Midbrain (tissue), 1 donor: ENCODE results near the gene IPPK.
A peak's percentile ranks its signal among the peaks of the same experiment; 100 is the strongest.

ENCODE experiments used
- DNase-seq: peaks from one replicate; lab custom pipeline; 2025; lab: John Stamatoyannopoulos, UW

IPPK gene

DNA sequence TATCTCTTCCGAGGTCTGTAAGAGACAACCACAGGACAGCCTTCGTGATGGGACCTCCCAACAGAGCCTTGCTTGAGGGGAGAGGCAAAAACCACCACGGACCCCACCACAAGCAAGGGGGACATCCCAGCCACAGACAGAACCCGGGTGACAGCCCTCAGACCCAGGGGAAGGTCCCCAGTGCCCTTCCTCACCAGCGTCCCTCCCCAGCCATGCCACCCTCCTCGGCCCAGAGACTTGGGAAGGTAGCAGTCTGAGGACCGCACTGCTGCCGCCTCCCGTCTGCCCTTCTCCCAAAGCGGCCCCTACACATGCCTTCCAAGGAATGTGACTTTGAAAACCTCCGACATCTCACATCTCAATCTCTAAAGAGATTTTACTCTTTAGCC is 13.4 kb downstream of the IPPK start:
- no peak for DNase-seq

DNA sequence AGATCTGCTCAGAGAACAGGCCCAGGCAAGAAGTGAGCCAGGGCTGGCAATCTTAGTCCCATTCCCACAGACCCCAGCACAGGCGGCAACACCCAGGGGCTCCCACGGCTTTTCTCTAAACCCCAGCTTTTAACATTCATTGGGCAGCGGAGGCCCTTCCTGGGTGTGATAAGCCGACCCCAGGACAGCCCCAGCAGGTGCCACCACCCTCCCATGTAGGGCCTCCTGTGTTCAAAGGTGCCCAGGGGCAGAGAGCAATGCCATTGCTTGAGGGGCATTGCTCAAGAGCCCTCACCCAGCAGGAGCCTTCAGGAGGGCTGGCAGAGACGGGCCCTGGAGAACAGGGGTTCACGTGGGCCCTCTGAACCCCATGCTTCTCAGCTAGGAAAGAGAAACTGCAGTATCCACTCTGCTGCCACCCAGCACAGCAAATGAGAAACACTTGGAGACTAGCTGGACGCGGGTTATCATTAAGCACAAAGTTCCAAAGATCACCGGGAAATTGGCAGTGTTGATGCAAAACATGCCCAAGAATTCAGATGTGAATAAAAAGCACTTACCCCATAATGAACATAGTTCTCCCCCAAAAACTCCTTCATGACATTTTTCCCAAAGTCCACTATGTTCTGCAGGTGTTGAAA is 13.9 kb downstream of the IPPK start:
- DNase-seq: no peak

DNA sequence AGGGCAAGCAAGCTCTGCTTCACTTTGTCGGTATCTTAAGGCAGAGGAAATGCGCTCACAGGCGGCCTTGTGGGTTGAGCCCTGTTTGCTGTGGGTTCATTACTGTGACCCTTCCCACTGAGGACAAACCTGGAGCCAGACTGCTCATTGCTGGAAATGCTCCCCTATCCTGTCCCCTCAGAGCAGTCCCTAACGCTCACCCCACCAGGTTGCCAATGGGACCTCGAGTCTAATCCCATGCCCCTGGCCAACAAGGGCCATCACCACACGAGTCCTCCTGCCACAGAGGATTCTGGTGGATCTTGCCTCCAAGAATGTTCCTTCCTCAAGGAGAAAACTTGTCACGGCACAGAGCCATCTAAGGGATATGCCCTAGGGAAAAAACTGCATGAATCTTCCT is 14.6 kb downstream of the IPPK start:
- no peak for DNase-seq

DNA sequence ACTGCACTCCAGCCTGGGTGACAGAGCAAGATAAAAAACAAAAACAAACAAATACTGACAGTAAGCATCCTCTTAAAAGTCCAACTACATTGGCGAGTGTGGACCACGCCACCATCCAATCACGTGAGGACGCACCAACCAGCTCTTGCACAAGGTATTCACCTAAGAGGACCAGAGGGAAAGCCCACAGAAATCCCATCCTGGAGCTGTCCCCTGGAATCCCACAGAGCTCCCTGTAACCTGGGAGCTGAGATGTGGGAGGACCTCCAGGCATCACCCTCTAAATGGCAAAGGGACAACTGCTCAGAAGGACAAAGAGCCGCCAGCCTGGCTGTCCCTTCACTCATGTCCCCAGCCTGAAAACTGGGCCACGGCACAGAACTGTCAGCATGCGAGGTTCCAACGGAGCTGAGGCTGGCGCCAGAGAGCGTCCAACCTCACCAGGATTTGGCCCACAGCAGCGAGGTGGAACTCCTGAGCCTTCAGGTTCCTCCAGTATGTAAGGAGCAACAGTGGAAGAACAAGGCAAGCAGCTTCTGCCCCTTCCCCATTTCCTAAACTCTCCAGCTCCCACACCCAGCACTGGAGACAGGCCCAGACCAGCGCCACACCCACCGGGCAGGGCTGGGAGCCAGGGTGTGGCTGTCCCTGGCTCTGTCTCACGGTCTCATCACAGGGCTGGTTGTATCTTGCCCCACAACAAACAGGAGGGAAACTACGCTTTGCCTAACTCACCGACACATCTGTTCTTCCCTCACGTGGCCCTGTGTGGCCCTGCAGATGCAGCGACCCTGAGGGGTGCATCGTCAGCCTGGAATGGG is 15.2 kb downstream of the IPPK start:
- no peak for DNase-seq

DNA sequence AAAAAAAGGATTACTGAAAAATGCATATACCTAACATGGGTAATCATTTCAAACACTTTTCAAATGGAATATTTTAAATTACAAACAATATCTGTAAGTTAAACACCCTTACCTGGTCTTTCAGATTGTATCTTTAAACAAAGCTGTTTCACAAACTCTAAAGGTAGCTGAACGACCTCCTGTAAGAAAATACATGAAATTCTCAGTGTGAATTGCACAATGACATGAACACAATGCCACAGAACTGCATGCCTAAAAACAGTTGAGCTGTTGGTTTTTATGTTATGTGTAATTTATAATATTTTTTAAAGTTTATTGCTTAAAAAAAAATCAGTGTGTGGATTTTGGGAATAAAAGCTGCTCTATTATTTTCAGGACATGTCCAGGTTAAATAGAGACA is 17.5 kb downstream of the IPPK start:
- no peak for DNase-seq

DNA sequence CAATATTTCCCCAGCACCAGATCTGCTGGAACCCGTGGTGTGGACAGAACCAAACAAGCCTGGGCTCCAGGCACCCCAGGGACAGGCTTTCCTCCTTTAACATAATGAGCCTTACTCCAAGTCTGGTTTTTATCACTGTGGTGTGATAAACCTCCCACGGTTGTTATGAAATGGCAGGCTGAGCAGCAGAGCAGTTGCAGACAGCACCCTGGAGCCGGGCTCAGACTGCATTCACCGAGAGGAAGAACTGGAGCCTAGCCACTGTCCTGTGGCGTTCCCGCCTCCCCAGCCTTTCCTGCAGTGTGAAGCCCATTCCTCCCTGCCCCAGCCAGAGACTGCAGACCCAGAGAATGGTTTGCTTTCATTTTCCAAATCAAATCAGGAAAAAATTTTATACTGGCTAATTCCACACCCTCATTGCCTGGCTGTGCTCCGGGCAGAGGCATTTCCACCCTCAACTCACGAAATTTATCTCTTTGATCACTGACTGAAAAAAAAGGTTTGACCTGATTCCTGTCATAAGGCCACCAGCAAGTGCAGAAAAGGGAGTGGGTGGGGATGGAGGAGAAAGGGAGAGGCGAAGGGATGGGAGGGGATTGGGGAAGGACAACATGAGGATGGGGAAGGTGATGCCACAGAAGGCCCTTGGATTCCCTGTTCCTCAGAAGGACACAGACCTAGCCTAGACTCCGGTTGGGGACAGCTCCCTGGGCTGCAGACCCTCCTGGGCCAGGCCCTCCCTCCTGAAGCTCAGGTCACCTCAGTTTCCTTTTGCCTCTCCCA is 18.9 kb downstream of the IPPK start:
- no peak for DNase-seq

DNA sequence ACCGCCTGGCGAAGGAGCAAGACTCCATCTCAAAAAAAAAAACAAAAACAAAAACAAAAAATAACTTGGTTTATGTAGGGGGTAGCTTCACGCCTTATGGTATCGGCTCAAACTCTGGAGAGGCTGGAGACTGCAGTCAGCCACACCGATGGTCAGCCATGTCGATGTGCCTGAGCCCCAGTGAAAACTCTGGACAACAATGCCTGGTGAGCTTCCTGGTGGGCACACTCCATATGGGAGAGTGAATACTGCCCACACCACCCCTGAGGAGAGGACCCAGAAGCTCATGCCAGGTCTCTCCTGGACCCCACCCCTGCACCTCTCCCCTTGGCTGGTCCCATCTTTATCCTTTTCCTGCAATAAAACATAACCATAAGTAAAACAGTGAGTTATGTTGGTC is 19.6 kb downstream of the IPPK start:
- DNase-seq: no peak

DNA sequence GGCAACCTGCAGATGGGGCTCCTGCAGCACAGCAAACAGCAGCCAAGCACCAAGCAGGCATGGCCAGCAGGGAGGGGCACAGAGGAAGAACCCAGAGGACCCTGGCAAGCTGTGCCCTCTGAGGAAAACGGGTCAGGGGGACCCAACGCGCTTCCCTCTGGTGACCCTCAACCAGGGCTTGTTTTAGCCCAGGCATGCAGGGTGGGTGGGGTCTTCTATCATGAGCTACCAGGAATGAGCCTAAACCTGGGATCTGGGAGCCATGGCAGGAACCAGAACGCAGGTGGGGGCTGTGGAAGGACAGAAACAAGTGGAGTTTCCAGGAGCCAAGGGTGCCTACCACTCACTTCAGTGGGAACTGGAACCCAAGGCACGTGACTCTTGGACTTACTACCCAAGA is 20.9 kb downstream of the IPPK start:
- no peak for DNase-seq

DNA sequence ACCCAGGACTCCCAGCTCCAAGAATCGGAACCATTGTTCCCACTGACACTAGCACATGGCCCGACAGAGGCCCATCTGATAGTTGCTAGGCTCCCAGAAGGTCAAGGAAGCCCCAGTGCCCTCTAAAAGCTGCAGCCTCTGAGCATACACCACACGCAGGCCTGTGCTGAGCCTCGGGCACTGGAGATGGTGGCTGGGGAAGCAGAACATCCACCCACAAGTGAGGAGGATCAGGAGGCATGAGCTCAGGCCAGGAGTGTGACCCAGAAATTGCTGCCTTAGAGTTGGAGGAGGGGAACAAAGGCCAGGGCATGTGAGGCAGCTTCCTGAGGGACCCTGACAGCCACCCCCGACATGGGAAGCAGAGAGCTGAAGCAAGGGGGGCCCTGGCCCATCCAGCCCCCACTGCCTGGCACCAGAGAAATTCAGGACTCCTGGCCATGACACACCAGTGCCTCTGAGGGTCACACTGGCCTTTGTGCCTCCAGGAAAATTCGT is 21.4 kb downstream of the IPPK start:
- no peak for DNase-seq

DNA sequence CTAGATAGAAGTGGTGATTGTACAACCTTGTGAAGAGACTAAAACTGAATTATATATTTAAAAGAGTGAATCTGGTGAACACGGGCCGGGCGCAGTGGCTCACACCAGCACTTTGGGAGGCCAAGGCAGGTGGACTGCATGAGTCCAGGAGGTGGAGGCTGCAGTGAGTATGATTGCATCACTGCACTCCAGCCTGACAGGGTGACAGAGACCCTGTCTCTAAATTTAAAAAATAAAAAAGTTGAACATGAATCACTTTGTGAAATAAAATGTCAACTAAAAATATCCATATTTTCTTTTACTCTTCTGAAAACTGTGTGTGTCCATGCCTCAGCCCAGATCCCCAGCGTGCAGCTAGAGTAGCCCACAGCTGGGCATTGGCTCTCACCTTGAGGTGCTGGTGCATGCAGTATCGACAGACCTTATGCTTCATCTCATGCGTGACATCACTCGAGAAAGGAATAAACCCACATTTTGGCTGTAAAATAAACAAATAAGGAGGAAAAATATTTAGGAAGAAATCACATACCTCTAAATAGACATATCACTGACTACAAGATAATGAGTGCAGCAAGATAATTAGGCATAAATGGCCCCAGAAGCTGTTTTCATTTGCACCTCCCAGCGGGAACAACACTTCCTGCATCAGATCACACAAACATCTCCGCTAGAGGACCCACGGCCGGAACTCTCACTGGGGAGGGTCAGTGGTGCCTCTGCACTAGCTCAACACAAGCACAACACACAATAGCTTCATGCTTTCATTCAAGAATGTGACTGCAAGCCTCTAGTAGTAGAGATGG is 22.1 kb downstream of the IPPK start:
- peak; percentile 16 for DNase-seq

DNA sequence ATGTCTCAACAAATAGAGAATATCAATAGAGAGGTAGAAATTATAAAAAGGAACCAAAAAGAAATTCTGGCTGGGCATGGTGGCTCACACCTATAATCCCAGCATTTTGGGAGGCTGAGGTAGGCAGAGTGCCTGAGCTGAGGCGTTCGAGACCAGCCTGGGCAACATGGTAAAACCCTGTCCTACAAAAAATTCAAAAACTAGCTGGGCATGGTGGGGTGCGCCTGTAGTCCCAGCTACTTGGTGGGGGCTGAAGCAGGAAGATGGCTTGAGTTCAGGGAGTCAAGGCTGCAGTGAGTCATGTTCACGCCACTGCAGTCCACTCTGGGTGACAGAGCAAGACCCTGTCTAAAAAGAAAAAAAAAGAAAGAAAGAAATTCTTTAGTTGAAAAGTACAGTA is 24.9 kb downstream of the IPPK start:
- DNase-seq: no peak

DNA sequence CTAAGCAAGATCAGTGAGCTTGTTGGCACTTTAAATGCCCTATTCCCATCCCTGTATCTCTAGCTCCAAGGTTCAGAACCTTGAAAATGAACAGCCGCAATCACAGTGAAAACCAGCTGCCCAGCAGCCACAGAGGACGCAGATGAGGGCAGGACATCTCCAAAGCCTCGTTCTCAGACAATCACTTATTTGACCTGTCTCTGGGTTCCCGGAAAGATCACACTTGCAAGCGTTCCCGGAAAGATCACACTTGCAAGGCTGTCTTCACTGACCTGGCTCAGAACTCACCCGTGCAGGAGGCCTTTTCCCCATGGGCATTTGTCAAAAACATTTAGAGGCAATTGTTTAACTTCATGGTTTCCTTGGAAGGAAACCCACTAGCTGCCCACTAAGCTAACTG is 25.7 kb downstream of the IPPK start:
- DNase-seq: no peak

DNA sequence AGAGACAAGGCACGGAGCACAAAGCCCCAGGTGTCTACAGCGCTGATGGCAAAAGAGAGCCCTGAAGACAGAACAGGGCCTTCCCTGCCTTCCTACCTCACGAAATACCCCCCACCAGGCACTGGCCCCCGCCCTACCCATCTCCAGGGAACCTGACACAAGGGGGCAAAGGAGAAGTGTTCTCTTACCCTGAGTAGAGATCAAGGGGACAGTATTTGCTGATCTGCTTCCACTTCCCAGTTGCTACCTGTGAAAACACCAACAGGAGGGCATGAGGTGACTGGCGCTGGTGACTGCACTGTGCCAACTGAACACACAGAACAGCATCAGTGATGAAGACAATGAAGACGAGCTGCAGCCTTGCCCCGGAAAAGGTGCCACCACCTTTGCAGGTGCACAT is 27.4 kb downstream of the IPPK start:
- DNase-seq: no peak

DNA sequence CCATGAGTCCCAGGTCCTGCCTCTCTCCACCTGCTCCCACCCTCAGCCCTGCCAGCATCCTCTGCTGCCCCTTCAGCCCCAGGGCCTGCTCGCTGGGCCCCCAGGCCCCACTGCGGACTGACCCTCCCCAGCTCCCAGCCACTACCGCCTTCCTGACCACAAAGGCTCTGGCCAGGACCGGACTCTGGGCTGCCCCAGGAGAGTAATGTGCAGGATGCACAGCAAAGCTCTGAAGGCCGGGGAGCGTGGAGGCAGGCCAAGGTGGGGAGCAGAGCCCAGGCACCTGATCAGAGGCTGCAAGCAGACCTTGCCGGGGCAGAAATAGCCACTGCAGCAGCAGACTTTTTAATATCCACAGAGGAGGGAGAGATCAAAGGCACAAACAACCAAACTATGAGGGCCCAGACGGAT is 27.9 kb downstream of the IPPK start:
- DNase-seq: no peak

DNA sequence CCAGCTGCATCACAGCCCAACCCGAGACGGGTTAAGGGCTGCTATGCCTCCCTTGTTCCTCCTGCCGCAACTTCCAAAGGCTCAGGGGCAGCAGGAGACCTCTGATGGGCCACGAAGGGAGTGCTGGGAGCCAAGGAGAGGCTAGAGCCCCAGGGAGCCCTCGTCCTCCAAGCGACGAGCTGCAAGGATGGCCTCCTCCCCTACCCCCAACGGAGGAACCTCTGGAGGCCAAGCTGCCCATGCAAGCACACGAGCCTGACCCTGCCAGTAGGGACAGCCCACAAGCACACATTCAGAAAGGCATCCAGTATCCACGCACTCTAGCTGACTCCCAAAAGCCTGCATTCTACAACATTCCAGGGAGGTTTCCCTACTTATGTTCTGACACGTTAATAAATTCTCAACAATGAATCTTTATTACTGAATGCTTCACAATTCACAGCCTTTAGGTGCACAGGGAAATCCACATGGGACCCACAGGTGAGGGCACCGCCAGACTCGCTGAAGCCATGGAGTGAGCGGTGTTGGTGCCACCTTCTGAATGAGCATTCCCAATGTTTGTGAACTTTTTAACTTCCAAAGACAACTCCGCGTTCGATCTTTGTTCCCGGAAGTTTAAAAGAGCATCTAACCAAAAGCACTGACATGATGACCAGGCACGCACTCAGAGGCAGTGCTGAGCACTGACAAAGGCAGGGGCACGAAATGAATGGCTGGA is 28.7 kb downstream of the IPPK start:
- no peak for DNase-seq

DNA sequence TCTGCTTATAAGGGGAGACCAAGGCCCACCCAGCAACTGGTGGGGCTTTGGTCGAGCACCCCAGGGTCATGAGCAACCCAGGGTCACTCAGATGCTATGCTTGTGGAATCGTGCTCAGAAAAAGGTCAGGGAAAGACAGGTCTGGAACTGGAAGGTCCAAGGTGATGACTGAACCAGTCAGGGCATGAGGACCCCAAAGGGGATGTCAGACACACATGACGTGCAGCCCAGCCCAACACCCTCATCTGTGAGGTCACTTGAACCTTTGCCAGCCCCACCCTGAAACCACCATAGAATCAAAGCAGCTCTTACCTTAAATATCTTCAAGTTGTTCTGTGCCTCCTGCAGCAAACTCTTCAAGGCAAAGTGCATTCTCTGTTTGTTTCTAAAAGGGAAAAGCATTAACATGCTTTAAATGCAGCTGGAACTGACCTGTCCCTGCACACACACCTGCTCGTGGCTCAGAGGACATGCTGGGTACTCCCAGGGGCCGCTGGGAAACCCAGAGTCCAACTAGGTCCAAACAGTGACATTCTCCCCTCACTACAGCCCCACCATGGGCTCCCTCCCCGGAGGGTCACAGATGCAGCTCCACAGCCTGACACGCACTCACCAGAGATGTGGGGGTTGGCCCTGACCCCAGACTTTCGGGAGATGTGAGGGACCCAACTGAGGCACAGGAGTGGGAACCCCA is 29.4 kb downstream of the IPPK start:
- DNase-seq: no peak

DNA sequence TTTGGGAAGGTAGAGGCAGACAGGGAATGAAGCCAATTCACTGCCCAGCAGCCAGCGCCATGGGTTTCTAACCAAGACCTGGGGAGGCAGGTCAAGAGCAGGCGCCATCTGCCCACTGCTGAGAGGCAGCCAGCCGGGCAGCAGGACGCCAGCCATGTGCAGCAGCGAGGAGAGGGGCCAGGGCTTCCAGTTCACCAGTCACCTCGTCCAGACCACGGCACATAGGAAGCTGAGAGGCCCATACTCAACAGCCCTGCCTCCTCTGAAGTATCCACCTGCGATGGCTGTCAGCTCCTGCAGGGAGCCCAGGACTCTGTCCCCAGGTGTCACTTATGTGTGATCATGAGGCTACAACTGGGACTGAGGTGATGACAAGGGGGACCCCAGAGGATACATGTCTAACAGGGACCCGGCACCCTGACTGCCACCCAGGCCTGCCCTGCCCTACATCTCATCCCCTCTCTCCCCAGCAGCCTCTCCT is 30.1 kb downstream of the IPPK start:
- DNase-seq: no peak

DNA sequence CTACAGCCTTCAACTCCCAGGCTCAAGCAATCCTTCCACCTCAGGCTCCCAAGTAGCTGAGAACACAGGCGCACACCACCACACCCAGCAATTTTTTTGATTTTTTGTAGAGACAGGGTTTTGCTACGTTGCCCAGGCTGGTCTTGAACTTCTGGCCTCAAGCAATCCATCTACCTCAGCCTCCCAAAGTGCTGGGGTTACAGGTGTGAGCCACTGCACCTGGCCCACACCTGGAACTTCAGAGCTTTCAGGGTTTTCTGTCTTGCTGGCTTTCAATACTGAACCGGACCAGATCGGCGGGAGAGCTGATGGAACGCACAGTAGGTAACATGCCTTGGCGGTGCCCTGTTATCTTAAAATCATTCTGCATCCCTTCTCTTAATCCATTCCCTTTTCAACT is 30.8 kb downstream of the IPPK start:
- no peak for DNase-seq

DNA sequence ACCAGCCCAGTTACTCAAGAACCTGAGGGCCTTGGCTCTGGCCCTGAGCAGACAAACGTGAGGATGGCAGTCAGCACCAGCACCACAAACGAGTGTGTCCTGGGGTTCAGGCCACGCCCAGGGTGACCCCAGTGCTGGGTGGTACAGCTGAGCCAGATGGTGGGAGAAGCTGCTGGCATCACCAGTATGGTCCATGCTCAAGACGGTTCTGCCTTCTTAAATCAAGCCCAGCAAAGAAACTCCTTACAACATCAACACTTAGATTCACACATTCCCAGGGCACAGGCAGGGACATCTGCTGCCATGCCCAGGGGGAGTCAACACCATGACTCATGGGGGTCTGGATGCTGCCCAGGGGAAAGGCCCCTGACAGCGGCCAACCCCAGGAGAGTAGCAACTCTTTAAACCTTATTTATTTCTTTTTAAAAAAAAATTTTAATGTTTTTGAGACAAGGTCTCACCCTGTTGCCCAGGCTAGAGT is 31.3 kb downstream of the IPPK start:
- DNase-seq: no peak

DNA sequence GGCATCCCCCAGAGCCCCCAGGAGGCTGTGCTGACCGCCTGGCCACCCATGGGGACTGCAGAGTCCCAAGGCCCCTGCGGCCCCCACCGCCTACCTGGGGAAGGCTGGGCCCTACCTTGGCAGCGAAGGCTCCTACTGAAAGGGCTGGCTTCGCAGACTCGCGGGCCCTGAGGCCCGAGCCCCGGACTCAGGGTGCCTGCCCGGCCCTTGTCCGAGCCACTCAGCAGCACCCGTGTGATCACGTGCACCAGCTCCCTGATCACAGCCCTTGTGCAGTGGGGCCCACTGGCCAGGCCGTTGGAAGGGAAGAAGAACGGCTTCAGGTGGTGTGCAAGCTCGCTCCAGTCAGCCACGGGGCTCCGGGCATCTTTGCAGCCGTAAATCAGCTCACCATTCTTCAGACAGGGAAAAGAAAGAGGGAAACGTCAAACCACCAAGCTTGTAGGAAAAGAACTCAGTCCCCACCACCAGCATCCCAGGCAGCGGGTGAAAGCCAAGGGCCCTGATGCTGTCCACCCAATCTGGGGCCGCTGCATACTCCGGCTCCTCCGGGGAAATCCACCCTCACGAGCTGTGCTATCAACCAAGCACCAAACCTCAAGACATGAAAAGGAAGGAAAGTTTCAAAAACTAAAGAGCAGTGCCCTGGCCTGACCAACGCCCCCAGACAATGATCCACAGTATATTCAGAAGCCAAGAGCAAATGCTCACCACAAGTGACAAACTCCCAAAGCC is 31.9 kb downstream of the IPPK start:
- no peak for DNase-seq
